ENCODE measurements around the gene SLC24A1. TPM values are rescaled to one million over a fixed set of nuclear protein-coding genes. Genes with fewer than 3 reads are reported as not detected.

Gene SLC24A1
- total and polyA plus RNA-seq, 10 of the 15 experiments (the other 5 are each of a cell fraction or from before 2014, with no cell fraction given), result 1.4 to 5.8 (median 3.3) TPM

- over 99% methylated on average over 5 of the region's 5 CpGs for WGBS (ENCODE audit: insufficient coverage, insufficient replicate concordance, low lambda C conversion rate, missing lambda C conversion rate)
- ChIA-PET POLR2A (interaction anchor here (0.6 kb wide), 2 partner anchors 82 to 239 kb away, joined by 3 read pairs; no protein-coding TSS in a partner anchor), RAD21 (ENCODE audit: unreplicated experiment) (interaction anchor here (0.7 kb wide), 1 partner anchor 183 kb away, joined by 5 read pairs; no protein-coding TSS in a partner anchor), CTCF (interaction anchor here (0.6 to 1.6 kb wide), 4 partner anchors 8 to 183 kb away, joined by 3 to 5 read pairs (median 3); no protein-coding TSS in a partner anchor), SMC1A (ENCODE audit: uncharacterized antibody, unreplicated experiment) (interaction anchor here (0.7 to 1.7 kb wide), 6 partner anchors 9 to 665 kb away, joined by 3 to 6 read pairs (median 4); no protein-coding TSS in a partner anchor)
- H3K27me3 ChIP-seq (replicated peaks in 1 of 2; ENCODE audit: control insufficient read depth in 2 of 2, insufficient read depth in 2 of 2, low read length in 1 of 2), result no peaks in the 10 kb centered on the region
- H3K79me2 ChIP-seq (ENCODE audit: control insufficient read depth, insufficient read depth, low read length), result no peaks in the 10 kb centered on the region
- in situ Hi-C loops (cut with MboI), result no loop called here
- H3K4me2 ChIP-seq (ENCODE audit: control insufficient read depth, insufficient read depth), result no peak overlapping the region
- peaks cover 9% of the 10 kb centered on the region for H3K4me1 ChIP-seq (ENCODE audit: control insufficient read depth, insufficient read depth, low read length)
- TF ChIP-seq E2F4 (IDR thresholded peaks at IDR 0.05; ENCODE audit: low read depth, low read length) (no peak), IKZF1 (conservative IDR thresholded peaks at IDR 0.05) (no peak), HDGF (IDR thresholded peaks at IDR 0.05) (no peak), POLR2AphosphoS5 (IDR thresholded peaks at IDR 0.05; ENCODE audit: low read length) (0 out of 2 replicates have a peak, but pooled peaks have one; percentile 29)
- TF ChIP-seq, protein P1, sequence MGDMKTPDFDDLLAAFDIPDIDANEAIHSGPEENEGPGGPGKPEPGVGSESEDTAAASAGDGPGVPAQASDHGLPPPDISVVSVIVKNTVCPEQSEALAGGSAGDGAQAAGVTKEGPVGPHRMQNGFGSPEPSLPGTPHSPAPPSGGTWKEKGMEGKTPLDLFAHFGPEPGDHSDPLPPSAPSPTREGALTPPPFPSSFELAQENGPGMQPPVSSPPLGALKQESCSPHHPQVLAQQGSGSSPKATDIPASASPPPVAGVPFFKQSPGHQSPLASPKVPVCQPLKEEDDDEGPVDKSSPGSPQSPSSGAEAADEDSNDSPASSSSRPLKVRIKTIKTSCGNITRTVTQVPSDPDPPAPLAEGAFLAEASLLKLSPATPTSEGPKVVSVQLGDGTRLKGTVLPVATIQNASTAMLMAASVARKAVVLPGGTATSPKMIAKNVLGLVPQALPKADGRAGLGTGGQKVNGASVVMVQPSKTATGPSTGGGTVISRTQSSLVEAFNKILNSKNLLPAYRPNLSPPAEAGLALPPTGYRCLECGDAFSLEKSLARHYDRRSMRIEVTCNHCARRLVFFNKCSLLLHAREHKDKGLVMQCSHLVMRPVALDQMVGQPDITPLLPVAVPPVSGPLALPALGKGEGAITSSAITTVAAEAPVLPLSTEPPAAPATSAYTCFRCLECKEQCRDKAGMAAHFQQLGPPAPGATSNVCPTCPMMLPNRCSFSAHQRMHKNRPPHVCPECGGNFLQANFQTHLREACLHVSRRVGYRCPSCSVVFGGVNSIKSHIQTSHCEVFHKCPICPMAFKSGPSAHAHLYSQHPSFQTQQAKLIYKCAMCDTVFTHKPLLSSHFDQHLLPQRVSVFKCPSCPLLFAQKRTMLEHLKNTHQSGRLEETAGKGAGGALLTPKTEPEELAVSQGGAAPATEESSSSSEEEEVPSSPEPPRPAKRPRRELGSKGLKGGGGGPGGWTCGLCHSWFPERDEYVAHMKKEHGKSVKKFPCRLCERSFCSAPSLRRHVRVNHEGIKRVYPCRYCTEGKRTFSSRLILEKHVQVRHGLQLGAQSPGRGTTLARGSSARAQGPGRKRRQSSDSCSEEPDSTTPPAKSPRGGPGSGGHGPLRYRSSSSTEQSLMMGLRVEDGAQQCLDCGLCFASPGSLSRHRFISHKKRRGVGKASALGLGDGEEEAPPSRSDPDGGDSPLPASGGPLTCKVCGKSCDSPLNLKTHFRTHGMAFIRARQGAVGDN (IDR thresholded peaks at IDR 0.05), result no peak
- TF ChIP-seq, protein P2, sequence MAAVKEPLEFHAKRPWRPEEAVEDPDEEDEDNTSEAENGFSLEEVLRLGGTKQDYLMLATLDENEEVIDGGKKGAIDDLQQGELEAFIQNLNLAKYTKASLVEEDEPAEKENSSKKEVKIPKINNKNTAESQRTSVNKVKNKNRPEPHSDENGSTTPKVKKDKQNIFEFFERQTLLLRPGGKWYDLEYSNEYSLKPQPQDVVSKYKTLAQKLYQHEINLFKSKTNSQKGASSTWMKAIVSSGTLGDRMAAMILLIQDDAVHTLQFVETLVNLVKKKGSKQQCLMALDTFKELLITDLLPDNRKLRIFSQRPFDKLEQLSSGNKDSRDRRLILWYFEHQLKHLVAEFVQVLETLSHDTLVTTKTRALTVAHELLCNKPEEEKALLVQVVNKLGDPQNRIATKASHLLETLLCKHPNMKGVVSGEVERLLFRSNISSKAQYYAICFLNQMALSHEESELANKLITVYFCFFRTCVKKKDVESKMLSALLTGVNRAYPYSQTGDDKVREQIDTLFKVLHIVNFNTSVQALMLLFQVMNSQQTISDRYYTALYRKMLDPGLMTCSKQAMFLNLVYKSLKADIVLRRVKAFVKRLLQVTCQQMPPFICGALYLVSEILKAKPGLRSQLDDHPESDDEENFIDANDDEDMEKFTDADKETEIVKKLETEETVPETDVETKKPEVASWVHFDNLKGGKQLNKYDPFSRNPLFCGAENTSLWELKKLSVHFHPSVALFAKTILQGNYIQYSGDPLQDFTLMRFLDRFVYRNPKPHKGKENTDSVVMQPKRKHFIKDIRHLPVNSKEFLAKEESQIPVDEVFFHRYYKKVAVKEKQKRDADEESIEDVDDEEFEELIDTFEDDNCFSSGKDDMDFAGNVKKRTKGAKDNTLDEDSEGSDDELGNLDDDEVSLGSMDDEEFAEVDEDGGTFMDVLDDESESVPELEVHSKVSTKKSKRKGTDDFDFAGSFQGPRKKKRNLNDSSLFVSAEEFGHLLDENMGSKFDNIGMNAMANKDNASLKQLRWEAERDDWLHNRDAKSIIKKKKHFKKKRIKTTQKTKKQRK (IDR thresholded peaks at IDR 0.05; ENCODE audit: low read depth, low read length), result no peak
- no peak for DNase-seq (ENCODE audit: low read depth, low spot score)
- no peak overlapping the region for H3K9ac ChIP-seq (ENCODE audit: control insufficient read depth, insufficient read depth, low read length)
- H4K20me1 ChIP-seq (ENCODE audit: control insufficient read depth, insufficient read depth), result no peaks in the 10 kb centered on the region
- H3K36me3 ChIP-seq (ENCODE audit: control insufficient read depth in 2 of 2, insufficient read depth in 2 of 2, low read length in 1 of 2), result peaks cover 2 to 37% of the 10 kb centered on the region in 2 experiments; a peak in 3 of 4 replicates
- no peaks in the 10 kb centered on the region for H3K9me3 ChIP-seq (replicated peaks; ENCODE audit: control insufficient read depth, insufficient read depth, low read length)
- H3K4me3 ChIP-seq, result no peak overlapping the region
- no peak for FAIRE-seq
- no peak for ATAC-seq
- no peak overlapping the region for H2AFZ ChIP-seq (ENCODE audit: control insufficient read depth, low read depth, low read length)
- no peak overlapping the region for H3K27ac ChIP-seq (ENCODE audit: control insufficient read depth, insufficient read depth)
- no TSS peak for BruUV-seq (replicated peaks)
- intact Hi-C loops (cut with micrococcal nuclease; ENCODE audit: unreplicated experiment), result no loop called here
These were observed 32.2 kb downstream of the SLC24A1 start for GRCh38 chr15:65653801-65654521.
